A375 (cell line): ENCODE measurements around the gene ZNF121. TPM values are rescaled to one million over a fixed set of nuclear protein-coding genes. Genes with fewer than 3 reads are reported as not detected.

ENCODE experiments used
- total RNA-seq: library from RNA; depleted of rRNA; stranded (reverse); fragments of >200 nt; shearing (Covaris generic); gene quantifications from 2 replicates; pipeline ENCODE4 v1.2.3, GENCODE V29; 2014; rRNA removed

Gene ZNF121
- total RNA-seq = 48.4 and 56.3 TPM in 2 replicates

DNA sequence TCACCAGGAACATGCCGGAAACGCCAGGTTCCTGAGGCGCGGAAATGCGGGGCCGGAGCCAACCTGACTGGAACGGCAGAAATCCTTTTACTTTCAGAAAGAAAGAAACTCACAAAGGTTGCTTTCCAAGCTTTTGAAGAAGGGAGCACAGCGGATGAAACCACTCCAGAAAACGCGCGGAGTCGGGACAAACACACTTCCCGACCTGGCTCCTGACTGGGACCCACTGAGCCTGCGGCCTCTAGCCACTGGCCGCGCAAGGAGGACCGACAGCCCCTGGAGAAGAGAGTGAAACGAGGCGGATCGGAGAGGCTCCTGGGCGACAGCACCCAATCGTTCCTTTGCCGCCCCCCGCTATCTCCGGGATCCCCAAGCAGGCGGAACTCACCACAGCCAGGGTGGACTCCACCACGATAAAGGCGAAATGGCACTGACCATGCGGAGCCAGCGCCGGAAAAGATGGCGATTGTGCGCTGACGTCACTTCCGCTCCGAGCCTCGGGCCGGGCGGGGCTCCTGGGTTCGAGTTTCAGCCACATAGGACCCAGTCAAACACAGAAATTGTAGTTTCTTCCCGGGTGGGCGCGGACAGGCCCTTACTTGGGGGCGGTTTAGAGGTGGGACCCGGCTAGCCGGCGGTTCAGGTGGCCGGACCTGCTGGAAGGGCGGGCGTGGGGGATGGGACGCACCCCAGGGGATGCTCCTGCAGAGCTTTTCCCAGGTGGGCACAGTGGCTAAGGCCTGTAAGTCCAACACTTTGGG is at the start of gene ZNF121:
ZNF121 (minus strand) TSS at position 432 of the 761 bp plus-strand sequence. CDS start 16,407 bp downstream, outside the sequence.

DNA sequence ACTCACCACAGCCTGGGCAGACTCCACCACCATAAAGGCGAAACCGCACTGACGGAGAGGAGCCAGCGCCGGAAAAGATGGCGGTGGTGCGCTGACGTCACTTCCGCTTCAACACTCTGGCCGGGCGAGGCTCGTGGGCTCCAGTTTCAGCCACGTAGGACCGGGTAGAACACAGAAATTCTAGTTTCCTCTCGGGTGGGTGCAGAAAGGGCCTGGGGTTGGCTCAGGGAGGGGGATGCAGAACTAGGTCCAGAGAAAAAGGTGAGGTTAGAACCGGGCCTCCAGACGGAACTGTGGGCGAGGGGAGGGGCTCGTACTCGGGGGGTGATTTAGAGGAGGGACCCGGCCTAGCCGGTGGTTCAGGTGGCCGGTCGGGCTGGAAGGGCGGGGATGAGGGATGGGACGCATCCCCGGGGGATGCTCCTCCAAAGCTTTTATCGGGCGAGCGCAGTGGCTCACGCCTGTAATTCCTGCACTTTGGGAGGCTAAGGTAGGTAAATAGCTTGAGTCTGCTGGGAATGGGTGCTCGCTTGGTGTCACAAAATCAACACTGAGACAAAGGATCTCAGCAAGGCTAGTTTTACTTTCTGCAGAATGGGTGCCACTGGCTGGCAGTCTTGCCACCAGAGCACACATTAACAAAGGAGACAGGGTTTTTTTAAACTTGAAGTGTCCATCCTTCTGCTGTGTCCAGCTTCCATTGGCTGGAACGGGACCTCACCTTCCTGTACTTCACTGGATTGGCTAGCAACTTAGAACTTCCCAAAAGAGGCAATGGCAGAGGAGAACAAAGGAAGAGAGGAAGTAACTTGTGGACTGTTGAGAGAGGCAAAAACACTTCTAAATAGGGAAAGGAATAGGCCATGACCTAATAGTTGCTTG is 37.1 kb upstream of the ZNF121 start, which contains the start of gene ZNF561:
ZNF561 (minus strand) TSS at position 77 of the 882 bp plus-strand sequence. CDS start 1,776 bp downstream, outside the sequence.

DNA sequence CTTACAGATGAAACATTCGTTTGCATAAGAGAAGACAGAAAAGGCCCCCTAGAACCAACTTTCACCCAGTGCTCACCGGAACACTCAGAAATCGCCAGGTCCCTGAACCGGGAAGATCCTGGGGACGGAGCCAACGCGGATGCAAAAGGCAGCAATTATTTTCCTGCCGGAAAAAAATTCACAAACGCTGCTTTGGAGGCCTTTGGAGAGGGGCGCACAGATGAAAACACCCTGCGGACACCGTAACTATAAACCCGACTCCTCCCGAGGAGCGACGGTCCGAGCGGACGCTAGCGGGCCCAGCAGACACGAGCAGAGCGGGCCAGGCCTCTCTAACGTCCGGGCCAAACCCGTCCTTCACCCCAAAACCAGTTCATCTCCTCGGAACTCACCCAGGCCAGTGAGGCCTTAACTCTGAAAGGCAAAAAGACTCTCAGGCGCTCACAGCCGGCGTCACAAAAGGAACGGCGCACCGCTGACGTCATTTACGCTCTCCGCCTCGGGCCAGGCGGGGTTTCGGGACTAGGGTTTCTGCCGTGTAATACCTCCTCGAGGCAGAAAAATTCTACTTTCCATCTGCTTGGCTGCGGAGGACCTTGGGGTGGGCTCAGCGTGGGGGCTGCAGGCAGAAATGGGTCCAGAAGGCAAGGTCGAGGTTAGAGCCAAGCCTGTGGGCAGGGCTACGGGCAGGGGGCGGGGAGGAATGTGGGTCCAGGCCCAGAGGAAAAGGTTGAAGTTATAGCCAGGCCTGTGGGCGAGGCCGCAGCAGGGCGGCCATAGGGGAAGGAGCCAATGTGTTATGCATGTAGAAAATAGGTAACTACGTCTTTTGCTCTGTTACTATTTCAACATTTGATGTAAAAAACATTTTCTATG is 45.9 kb downstream of the ZNF121 start, which contains the start of gene ZNF426:
ZNF426 (minus strand) TSS at position 463 of the 876 bp plus-strand sequence. CDS start 2,413 bp downstream, outside the sequence.

Other genes starting within 250 kb of the ZNF121 start
- gene ZNF177, start 221.5 kb downstream of the ZNF121 start, total RNA-seq = 0.42 and 2.9 TPM in 2 replicates
- gene ZNF266, start 148.9 kb downstream of the ZNF121 start, total RNA-seq = 14.2 and 14.9 TPM in 2 replicates
- gene ZNF560, start 85.9 kb downstream of the ZNF121 start, total RNA-seq = 1.4 and 3.7 TPM in 2 replicates
- 9.0 and 9.3 TPM in 2 replicates for gene ZNF426, start 45.9 kb downstream of the ZNF121 start, total RNA-seq
- gene ZNF561, start 36.7 kb upstream of the ZNF121 start, total RNA-seq = 18.4 and 19.1 TPM in 2 replicates
- gene ZNF562, start 90.6 kb upstream of the ZNF121 start, total RNA-seq = 35.6 and 40.2 TPM in 2 replicates
- gene ZNF846, start 184.2 kb upstream of the ZNF121 start, total RNA-seq = 1.9 and 7.7 TPM in 2 replicates
- 27.1 and 35.0 TPM in 2 replicates for gene FBXL12, start 234.6 kb upstream of the ZNF121 start, total RNA-seq
- 429 and 509 TPM in 2 replicates for gene UBL5, start 243.4 kb upstream of the ZNF121 start, total RNA-seq